Measurements from ENCODE around the gene OR10AD1.

GRCh38 chr12:48198985-48199384 is 4.1 kb downstream of the OR10AD1 start:
- TF ChIP-seq CTCF (IDR thresholded peaks at IDR 0.05) (no peak), POLR2A (IDR thresholded peaks at IDR 0.05) (no peak)

All from breast epithelium (tissue), 3 donors.